ENCODE data around the gene MORC1. TPM values are rescaled to one million over a fixed set of nuclear protein-coding genes. Genes with fewer than 3 reads are reported as not detected.

MORC1 gene
- polyA plus RNA-seq, 2 of the 4 experiments (the other 2 are of a cell fraction), result not detected

- H3K4me2 ChIP-seq, result no peak overlapping the region
- POLR2A ChIA-PET, result no interaction called here
- no peak for DNase-seq (ENCODE audit: low read depth in 1 of 2, low spot score in 1 of 2)
- no peak overlapping the region for H3K4me3 ChIP-seq
- no peak for ATAC-seq
- H3K27ac ChIP-seq, result no peak overlapping the region
- FAIRE-seq, result no peak
- no peaks in the 10 kb centered on the region for H3K9me3 ChIP-seq
- peaks cover 4% of the 10 kb centered on the region; the same call in 1 of the 3 replicates for H3K4me1 ChIP-seq
- no peak for TF ChIP-seq PBX3 (IDR thresholded peaks at IDR 0.05)
- TF ChIP-seq PHF8 (IDR thresholded peaks at IDR 0.05; ENCODE audit: borderline replicate concordance, low read depth), result no peak
- TF ChIP-seq CHD4 (IDR thresholded peaks at IDR 0.05; ENCODE audit: borderline replicate concordance), result no peak
- no peak for TF ChIP-seq FOXS1 (CRISPR knock-in tag; IDR thresholded peaks at IDR 0.05)
- TF ChIP-seq EHMT2 (IDR thresholded peaks at IDR 0.05; ENCODE audit: low read depth), result no peak
- no peak for TF ChIP-seq E2F6 (IDR thresholded peaks at IDR 0.05; ENCODE audit: borderline replicate concordance, low read depth)
- no peak for TF ChIP-seq RCOR1 (IDR thresholded peaks at IDR 0.05; ENCODE audit: low read depth, low read length)
- no peak for TF ChIP-seq SREBF2 (IDR thresholded peaks at IDR 0.05)
- TF ChIP-seq ZFP36 (IDR thresholded peaks at IDR 0.05; ENCODE audit: borderline replicate concordance, partially characterized antibody), result no peak
- TF ChIP-seq NFE2L2 (conservative IDR thresholded peaks at IDR 0.05; ENCODE audit: low read length), result no peak
- TF ChIP-seq MAFK (IDR thresholded peaks at IDR 0.05; ENCODE audit: partially characterized antibody), result no peak
- no peak for TF ChIP-seq HOXA7 (CRISPR knock-in tag; IDR thresholded peaks at IDR 0.05)
- TF ChIP-seq HMGXB4 (CRISPR knock-in tag; IDR thresholded peaks at IDR 0.05; ENCODE audit: borderline replicate concordance), result no peak
- TF ChIP-seq CHD2 (IDR thresholded peaks at IDR 0.05; ENCODE audit: low read length, partially characterized antibody), result no peak
- no peak for TF ChIP-seq MYC (IDR thresholded peaks at IDR 0.05; ENCODE audit: borderline replicate concordance, low read length)
- CTCF ChIA-PET, result no interaction called here
- 14% methylated on average over 3 of the region's 3 CpGs for WGBS (ENCODE audit: missing lambda C conversion rate)
Observed at GRCh38 chr3:108918866-108919265, 199.1 kb downstream of the MORC1 start.

GRCh38 chr3:108914774-108915641 is 202.9 kb downstream of the MORC1 start:
- 2% methylated on average over 6 of the region's 6 CpGs for WGBS (ENCODE audit: missing lambda C conversion rate)
- FAIRE-seq, result peak; percentile 86

More at GRCh38 chr3:108914774-108915641, 202.9 kb downstream of the MORC1 start:
- Histone ChIP-seq H3K4me2 (peak overlapping the region; percentile 28; the same call in 1 of the 3 replicates), H3K27ac (no peak overlapping the region), H3K4me1 (peaks cover 4% of the 10 kb centered on the region; the same call in 1 of the 3 replicates), H3K4me3 (no peak overlapping the region), H3K9me3 (no peaks in the 10 kb centered on the region)
- DNase-seq (ENCODE audit: low read depth in 1 of 2, low spot score in 1 of 2) (peak; percentile 57 to 73), ATAC-seq (peak; percentile 90 to 96)
- POLR2A ChIA-PET, result no interaction called here
- no peak for TF ChIP-seq PBX3 (IDR thresholded peaks at IDR 0.05)
- peak; percentile 75 for TF ChIP-seq CTCF (IDR thresholded peaks at IDR 0.05)
- peak; percentile 81 for TF ChIP-seq SMC3 (IDR thresholded peaks at IDR 0.05)
- TF ChIP-seq RAD21 (conservative IDR thresholded peaks at IDR 0.05 in 1 of 2, IDR thresholded peaks at IDR 0.05 in 1 of 2), result peak; percentile 80 to 83
- CTCF ChIA-PET, result interaction anchor here (0.6 to 4.8 kb wide), 42 partner anchors 10 to 428 kb away, joined by 3 to 46 read pairs (median 4); no protein-coding TSS in a partner anchor

All from A549 (cell line).